Measurements from ENCODE around the gene LCE1F.

GRCh38 chr1:152759453-152760173 lies 15.3 kb upstream of the LCE1F start:
- TF ChIP-seq CTCF (IDR thresholded peaks at IDR 0.05) (no peak), EP300 (IDR thresholded peaks at IDR 0.05; ENCODE audit: low read depth) (no peak), POLR2A (IDR thresholded peaks at IDR 0.05) (no peak), POLR2AphosphoS5 (IDR thresholded peaks at IDR 0.05) (no peak)

Measured in transverse colon (tissue), 4 donors.